Calu3 (cell line): ENCODE measurements around the gene FOXJ1. TPM values are rescaled to one million over a fixed set of nuclear protein-coding genes. Genes with fewer than 3 reads are reported as not detected.

Experiments
- BruUV-seq: library from RNA; stranded (reverse); fragments of 400-500 nt; replicated peaks from 2 replicates; lab custom pipeline; 2021; lab: Mats Ljungman, UMichigan
- CTCF ChIA-PET: fragments of 300-600 bp; sonication (Branson Sonifier 250); formaldehyde crosslinking; loops from one replicate; lab custom pipeline; 2022; ENCODE audit warnings: antibody characterized with exemption; lab: Charles Lee
- DNase-seq: peaks from one replicate; pipeline ENCODE4 v3.0.0; 2022
- H3K27ac Mint-ChIP-seq: one replicate; pipeline ENCODE4 v1.8.0; 2022; ENCODE audit warnings: mixed read lengths; ENCODE audit not compliant: unreplicated experiment
- H3K27me3 Mint-ChIP-seq: one replicate; pipeline ENCODE4 v1.8.0; 2022; ENCODE audit warnings: mixed read lengths; ENCODE audit not compliant: unreplicated experiment
- H3K36me3 Mint-ChIP-seq: one replicate; pipeline ENCODE4 v1.8.0; 2022; ENCODE audit warnings: mild to moderate bottlenecking, moderate library complexity, mixed read lengths; ENCODE audit not compliant: insufficient read depth, unreplicated experiment
- H3K4me1 Mint-ChIP-seq: one replicate; pipeline ENCODE4 v1.8.0; 2022; ENCODE audit warnings: mild to moderate bottlenecking, low read depth, mixed read lengths; ENCODE audit not compliant: unreplicated experiment
- H3K4me3 Mint-ChIP-seq: one replicate; pipeline ENCODE4 v1.8.0; 2022; ENCODE audit warnings: mild to moderate bottlenecking, low read depth, moderate library complexity, mixed read lengths; ENCODE audit not compliant: unreplicated experiment
- H3K9me3 Mint-ChIP-seq: one replicate; pipeline ENCODE4 v1.8.0; 2022; ENCODE audit warnings: low read depth, mixed read lengths; ENCODE audit not compliant: unreplicated experiment
- intact Hi-C: fragments of 100-400 bp; cut with micrococcal nuclease; formaldehyde crosslinking; loops from one replicate; pipeline ENCODE4 v1.10.0; 2022; ENCODE audit not compliant: unreplicated experiment
- total RNA-seq: library from RNA; stranded (reverse); gene quantifications from 2 replicates; pipeline ENCODE4 v1.2.3, GENCODE V29; 2022
- TF ChIP-seq, protein P1 (sequence below): fragments of 200-600 bp; IDR thresholded peaks from one replicate; pipeline ENCODE4 v1.8.0; 2022; ENCODE audit warnings: antibody characterized with exemption; ENCODE audit not compliant: unreplicated experiment

FOXJ1 gene
- total RNA-seq, 1 experiment from 2014 or later, result not detected

DNA sequence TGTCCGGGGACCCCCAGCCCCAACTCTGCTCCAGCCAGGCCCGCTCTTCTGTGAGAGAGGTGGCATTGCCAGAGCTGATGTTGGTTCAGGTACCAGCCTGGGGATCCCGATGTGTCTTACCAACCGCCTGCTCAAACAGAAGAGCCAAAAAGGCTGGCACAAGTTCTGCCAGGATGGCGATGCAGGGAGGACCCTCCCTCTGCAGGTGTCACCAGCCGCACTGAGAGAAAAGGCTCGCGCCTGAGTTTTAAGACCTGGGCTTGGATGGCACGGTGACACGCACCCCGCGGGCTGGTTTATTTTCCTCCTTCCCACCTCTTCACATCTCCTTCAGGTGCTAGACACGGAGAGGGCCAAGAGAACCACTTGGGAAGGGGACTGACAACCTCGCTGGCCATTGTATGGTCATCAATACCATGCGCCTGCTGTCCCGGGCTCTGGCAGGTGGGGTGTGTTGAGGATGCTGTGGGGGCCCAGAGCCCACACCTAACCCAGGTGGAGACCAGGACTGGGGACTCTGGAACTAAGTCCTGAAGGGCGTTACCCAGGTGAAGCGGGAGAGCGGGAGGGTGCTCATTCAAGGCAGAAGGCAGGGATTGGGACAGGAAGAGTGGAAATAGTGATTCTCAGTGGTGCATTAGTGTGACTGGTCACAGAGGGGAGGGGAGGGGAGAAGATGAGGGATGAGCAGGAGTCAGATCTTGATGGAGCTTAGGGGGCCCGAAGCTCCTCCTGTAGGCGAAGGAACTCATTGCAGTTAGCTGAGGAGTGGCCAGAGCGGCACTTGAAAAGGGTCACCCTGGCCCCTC lies 16.3 kb downstream of the FOXJ1 start:
- DNase-seq, result no peak
- no peaks in the 10 kb centered on the region for H3K9me3 Mint-ChIP-seq
- intact Hi-C loops, result no loop called here
- no peak overlapping the region for H3K27ac Mint-ChIP-seq
- no peaks in the 10 kb centered on the region for H3K4me1 Mint-ChIP-seq
- H3K27me3 Mint-ChIP-seq, result no peaks in the 10 kb centered on the region
- no TSS peak for BruUV-seq
- TF ChIP-seq, protein P1, sequence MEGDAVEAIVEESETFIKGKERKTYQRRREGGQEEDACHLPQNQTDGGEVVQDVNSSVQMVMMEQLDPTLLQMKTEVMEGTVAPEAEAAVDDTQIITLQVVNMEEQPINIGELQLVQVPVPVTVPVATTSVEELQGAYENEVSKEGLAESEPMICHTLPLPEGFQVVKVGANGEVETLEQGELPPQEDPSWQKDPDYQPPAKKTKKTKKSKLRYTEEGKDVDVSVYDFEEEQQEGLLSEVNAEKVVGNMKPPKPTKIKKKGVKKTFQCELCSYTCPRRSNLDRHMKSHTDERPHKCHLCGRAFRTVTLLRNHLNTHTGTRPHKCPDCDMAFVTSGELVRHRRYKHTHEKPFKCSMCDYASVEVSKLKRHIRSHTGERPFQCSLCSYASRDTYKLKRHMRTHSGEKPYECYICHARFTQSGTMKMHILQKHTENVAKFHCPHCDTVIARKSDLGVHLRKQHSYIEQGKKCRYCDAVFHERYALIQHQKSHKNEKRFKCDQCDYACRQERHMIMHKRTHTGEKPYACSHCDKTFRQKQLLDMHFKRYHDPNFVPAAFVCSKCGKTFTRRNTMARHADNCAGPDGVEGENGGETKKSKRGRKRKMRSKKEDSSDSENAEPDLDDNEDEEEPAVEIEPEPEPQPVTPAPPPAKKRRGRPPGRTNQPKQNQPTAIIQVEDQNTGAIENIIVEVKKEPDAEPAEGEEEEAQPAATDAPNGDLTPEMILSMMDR, result peak; percentile 20
- no peaks in the 10 kb centered on the region for H3K36me3 Mint-ChIP-seq
- H3K4me3 Mint-ChIP-seq, result no peak overlapping the region
- CTCF ChIA-PET, result interaction anchor here (0.8 to 5.6 kb wide), 3 partner anchors 12 to 155 kb away, joined by 3 to 36 read pairs (median 6); no protein-coding TSS in a partner anchor

- no peaks in the 10 kb centered on the region for H3K36me3 Mint-ChIP-seq
- DNase-seq, result no peak
- intact Hi-C loops, result loop anchor here (2.0 kb wide), 1 partner anchor 155 kb away; no protein-coding TSS in a partner anchor
- H3K27ac Mint-ChIP-seq, result no peak overlapping the region
- no peaks in the 10 kb centered on the region for H3K9me3 Mint-ChIP-seq
- H3K4me1 Mint-ChIP-seq, result no peaks in the 10 kb centered on the region
- no peak overlapping the region for H3K4me3 Mint-ChIP-seq
- no peaks in the 10 kb centered on the region for H3K27me3 Mint-ChIP-seq
- no TSS peak for BruUV-seq
- TF ChIP-seq, protein P1, result no peak
- CTCF ChIA-PET, result interaction anchor here (0.5 to 5.6 kb wide), 6 partner anchors 54 to 185 kb away, joined by 3 to 36 read pairs (median 6); no protein-coding TSS in a partner anchor
These were observed 17.1 kb downstream of the FOXJ1 start for GRCh38 chr17:76123749-76124581.

GRCh38 chr17:76123191-76123499 lies 17.9 kb downstream of the FOXJ1 start:
- Mint-ChIP-seq H3K36me3 (no peaks in the 10 kb centered on the region), H3K4me3 (no peak overlapping the region), H3K27me3 (no peaks in the 10 kb centered on the region), H3K4me1 (no peaks in the 10 kb centered on the region), H3K27ac (no peak overlapping the region), H3K9me3 (no peaks in the 10 kb centered on the region)
- TF ChIP-seq, protein P1, result no peak
- intact Hi-C loops, result loop anchor here (2.0 kb wide), 1 partner anchor 156 kb away; no protein-coding TSS in a partner anchor
- BruUV-seq, result no TSS peak
- CTCF ChIA-PET, result interaction anchor here (0.6 to 5.6 kb wide), 4 partner anchors 49 to 157 kb away, joined by 3 to 36 read pairs (median 6); no protein-coding TSS in a partner anchor
- no peak for DNase-seq

DNA sequence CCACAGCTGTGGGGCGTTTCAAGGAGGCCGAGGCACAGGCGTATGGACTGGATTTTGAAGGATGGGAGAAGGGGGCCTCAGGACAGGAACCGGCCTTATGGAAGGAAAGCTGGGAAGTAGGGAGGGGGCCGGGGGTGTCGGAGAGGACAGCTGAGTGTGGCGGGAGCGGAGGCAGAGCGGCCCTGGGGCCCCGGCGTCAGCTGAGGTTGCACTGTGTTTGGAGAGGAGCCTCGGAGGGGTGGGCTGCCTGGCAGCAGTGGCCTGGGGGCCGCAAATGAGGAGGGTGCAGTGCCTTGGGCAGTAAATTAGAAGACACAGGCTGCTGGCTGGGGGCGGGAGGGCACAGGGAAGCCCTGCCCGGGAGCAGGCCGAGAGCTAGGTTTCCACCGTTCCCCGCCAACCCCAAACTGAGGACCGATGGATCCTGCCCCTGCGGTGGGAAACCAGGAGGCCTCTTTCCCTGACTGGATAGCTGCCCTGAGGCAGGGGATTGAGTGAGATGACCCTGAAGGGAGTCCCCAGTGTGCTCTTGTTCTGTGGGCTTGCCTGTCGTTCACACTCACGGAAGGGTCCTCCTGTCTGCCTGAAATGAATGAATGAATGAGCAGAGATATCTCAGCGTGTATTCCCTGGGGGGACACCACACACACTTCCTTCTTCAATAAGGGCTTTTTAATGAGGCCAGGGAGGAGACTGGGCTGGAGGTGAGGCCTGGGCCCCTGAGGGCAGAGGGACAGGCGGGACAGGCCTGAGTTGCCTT lies 18.4 kb downstream of the FOXJ1 start:
- no peak for DNase-seq
- no peaks in the 10 kb centered on the region for H3K9me3 Mint-ChIP-seq
- CTCF ChIA-PET, result interaction anchor here (0.6 to 5.6 kb wide), 6 partner anchors 10 to 164 kb away, joined by 3 to 36 read pairs (median 6); no protein-coding TSS in a partner anchor
- intact Hi-C loops, result loop anchor here (2.0 kb wide), 1 partner anchor 156 kb away; no protein-coding TSS in a partner anchor
- H3K36me3 Mint-ChIP-seq, result no peaks in the 10 kb centered on the region
- no peaks in the 10 kb centered on the region for H3K27me3 Mint-ChIP-seq
- TF ChIP-seq, protein P1, result no peak
- H3K4me1 Mint-ChIP-seq, result no peaks in the 10 kb centered on the region
- no TSS peak for BruUV-seq
- no peak overlapping the region for H3K4me3 Mint-ChIP-seq
- no peak overlapping the region for H3K27ac Mint-ChIP-seq
